GM23338 (cell line): ENCODE measurements around the gene CSF1R. TPM values are rescaled to one million over a fixed set of nuclear protein-coding genes. Genes with fewer than 3 reads are reported as not detected.

Experiments
- ATAC-seq: fragments of 200-7000 bp; cut with Tn5 transposase; 3 replicates; pipeline ENCODE4 v1.9.1; 2020
- DNase-seq: peaks from one replicate; pipeline ENCODE4 v3.0.0-alpha.2; 2015; ENCODE audit warnings: low spot score
- H2AFZ ChIP-seq: fragments of 200-600 bp; sonication (generic); 2 replicates; pipeline ENCODE4 v1.8.0; 2016; ENCODE audit warnings: antibody characterized with exemption, mild to moderate bottlenecking, moderate library complexity
- H3F3A ChIP-seq: fragments of 200-600 bp; sonication (generic); replicated peaks from 2 replicates; pipeline ENCODE4 v1.8.0; 2017; ENCODE audit warnings: antibody characterized with exemption, mixed run types, low read depth
- H3K27ac ChIP-seq: fragments of 200-600 bp; sonication (generic); 2 replicates; pipeline ENCODE4 v1.6.1; 2016; ENCODE audit warnings: low read depth
- H3K27me3 ChIP-seq: fragments of 200-600 bp; sonication (generic); 2 replicates; pipeline ENCODE4 v1.8.0; 2016; ENCODE audit warnings: mild to moderate bottlenecking, mixed run types, moderate library complexity; ENCODE audit not compliant: insufficient read depth
- H3K36me3 ChIP-seq: fragments of 200-600 bp; sonication (generic); 2 replicates; pipeline ENCODE4 v1.8.0; 2016; ENCODE audit warnings: mild to moderate bottlenecking; ENCODE audit not compliant: insufficient read depth
- H3K4me1 ChIP-seq: fragments of 200-600 bp; sonication (generic); 2 replicates; pipeline ENCODE4 v1.8.0; 2016; ENCODE audit warnings: mild to moderate bottlenecking, moderate library complexity; ENCODE audit not compliant: insufficient read depth
- H3K4me2 ChIP-seq: fragments of 200-600 bp; sonication (generic); 2 replicates; pipeline ENCODE4 v1.7.1; 2017; ENCODE audit warnings: mixed run types
- H3K4me3 ChIP-seq: fragments of 200-600 bp; sonication (generic); 2 replicates; pipeline ENCODE4 v1.6.1; 2016; ENCODE audit warnings: mixed run types
- H3K79me2 ChIP-seq: fragments of 200-600 bp; sonication (generic); replicated peaks from 2 replicates; pipeline ENCODE4 v1.8.0; 2017; ENCODE audit warnings: mild to moderate bottlenecking; ENCODE audit not compliant: insufficient read depth
- H3K9me2 ChIP-seq: fragments of 200-600 bp; sonication (generic); 2 replicates; pipeline ENCODE4 v1.8.0; 2017; ENCODE audit not compliant: insufficient read depth
- H4K20me1 ChIP-seq: fragments of 200-600 bp; sonication (generic); replicated peaks from 2 replicates; pipeline ENCODE4 v1.8.0; 2017; ENCODE audit warnings: mild to moderate bottlenecking; ENCODE audit not compliant: insufficient read depth
- H3K27ac Mint-ChIP-seq: 2 replicates; pipeline ENCODE4 v1.8.0; 2020; ENCODE audit warnings: inconsistent platforms, mild to moderate bottlenecking, moderate library complexity, mixed read lengths
- H3K27me3 Mint-ChIP-seq: 3 replicates; pipeline ENCODE4 v1.8.0; 2022; ENCODE audit warnings: low read depth, mild to moderate bottlenecking, moderate library complexity, mixed read lengths, inconsistent platforms; ENCODE audit not compliant: insufficient read depth, poor library complexity
- H3K36me3 Mint-ChIP-seq: 3 replicates; pipeline ENCODE4 v1.8.0; 2021; ENCODE audit warnings: low read depth, mild to moderate bottlenecking, inconsistent platforms, moderate library complexity, mixed read lengths
- H3K4me1 Mint-ChIP-seq: 3 replicates; pipeline ENCODE4 v1.8.0; 2020; ENCODE audit warnings: mild to moderate bottlenecking, inconsistent platforms, mixed read lengths
- H3K4me3 Mint-ChIP-seq: 3 replicates; pipeline ENCODE4 v1.8.0; 2021; ENCODE audit warnings: moderate library complexity, mild to moderate bottlenecking, inconsistent platforms, mixed read lengths
- H3K9me3 Mint-ChIP-seq: 3 replicates; pipeline ENCODE4 v1.8.0; 2020; ENCODE audit warnings: moderate library complexity, mild to moderate bottlenecking, inconsistent platforms, mixed read lengths
- CREB1 ChIP-seq: fragments of 250-450 bp; sonication (Bioruptor Pico); IDR thresholded peaks from 2 replicates; pipeline ENCODE4 v1.5.0; 2020; ENCODE audit warnings: low read depth, mild to moderate bottlenecking, moderate library complexity
- CTCF ChIP-seq, 2 experiments: fragments of 200-600 bp in 1 of 2; sonication (generic) in 1 of 2; conservative IDR thresholded peaks; 2 replicates each; pipeline versions ENCODE4 v1.5.1 to v1.6.1; 2016 to 2017; ENCODE audit warnings: antibody characterized with exemption in 2 of 2, low read depth in 2 of 2, mild to moderate bottlenecking in 2 of 2, moderate library complexity in 1 of 2
- ETS1 ChIP-seq: IDR thresholded peaks from 2 replicates; pipeline ENCODE4 v1.6.1; 2016; ENCODE audit warnings: antibody characterized with exemption
- EZH2phosphoT487 ChIP-seq: fragments of 200-600 bp; sonication (generic); IDR thresholded peaks from one replicate; pipeline ENCODE4 v1.8.1; 2018; ENCODE audit warnings: antibody characterized with exemption; ENCODE audit not compliant: unreplicated experiment
- JUNB ChIP-seq: IDR thresholded peaks from one replicate; pipeline ENCODE4 v1.6.1; 2016; ENCODE audit warnings: antibody characterized with exemption; ENCODE audit not compliant: unreplicated experiment
- NANOG ChIP-seq: IDR thresholded peaks from 2 replicates; pipeline ENCODE4 v1.6.1; 2016; ENCODE audit warnings: antibody characterized with exemption, borderline replicate concordance
- REST ChIP-seq: IDR thresholded peaks from one replicate; pipeline ENCODE4 v1.6.1; 2018; ENCODE audit warnings: antibody characterized with exemption; ENCODE audit not compliant: unreplicated experiment
- ZNF114 ChIP-seq: fragments of 250-450 bp; sonication (Bioruptor Pico); IDR thresholded peaks from 2 replicates; pipeline ENCODE4 v1.5.0; 2020; ENCODE audit warnings: mild to moderate bottlenecking, moderate library complexity
- ZNF331 ChIP-seq: fragments of 250-450 bp; sonication (Bioruptor Pico); IDR thresholded peaks from 2 replicates; pipeline ENCODE4 v1.5.0; 2020; ENCODE audit warnings: low read depth, mild to moderate bottlenecking, moderate library complexity
- ZNF462 ChIP-seq: fragments of 250-450 bp; sonication (Bioruptor Pico); IDR thresholded peaks from 2 replicates; pipeline ENCODE4 v1.5.0; 2020; ENCODE audit warnings: mild to moderate bottlenecking, moderate library complexity
- polyA plus RNA-seq: library from polyadenylated mRNA; unstranded; fragments of >200 nt; fragmentation: Nextera tagmentation; extraction: Ambion mirVana; gene quantifications from 2 replicates; pipeline ENCODE4 v1.2.1, GENCODE V29; 2016
- total RNA-seq: library from RNA; depleted of rRNA; stranded (reverse); fragments of >200 nt; shearing (Covaris generic); gene quantifications from 2 replicates; pipeline ENCODE4 v1.2.3, GENCODE V29; 2014

Gene CSF1R
- total and polyA plus RNA-seq, 2 experiments from 2014 or later = 0.21 TPM; not detected in 1

- TF ChIP-seq CTCF (conservative IDR thresholded peaks at IDR 0.05; ENCODE audit: low read depth in 2 of 2) (no peak), ETS1 (no peak), NANOG (no peak), ZNF331 (CRISPR knock-in tag) (no peak), ZNF114 (CRISPR knock-in tag) (no peak)
These were observed 21.0 kb downstream of the CSF1R start (continued) for GRCh38 chr5:150065346-150065745.

DNA sequence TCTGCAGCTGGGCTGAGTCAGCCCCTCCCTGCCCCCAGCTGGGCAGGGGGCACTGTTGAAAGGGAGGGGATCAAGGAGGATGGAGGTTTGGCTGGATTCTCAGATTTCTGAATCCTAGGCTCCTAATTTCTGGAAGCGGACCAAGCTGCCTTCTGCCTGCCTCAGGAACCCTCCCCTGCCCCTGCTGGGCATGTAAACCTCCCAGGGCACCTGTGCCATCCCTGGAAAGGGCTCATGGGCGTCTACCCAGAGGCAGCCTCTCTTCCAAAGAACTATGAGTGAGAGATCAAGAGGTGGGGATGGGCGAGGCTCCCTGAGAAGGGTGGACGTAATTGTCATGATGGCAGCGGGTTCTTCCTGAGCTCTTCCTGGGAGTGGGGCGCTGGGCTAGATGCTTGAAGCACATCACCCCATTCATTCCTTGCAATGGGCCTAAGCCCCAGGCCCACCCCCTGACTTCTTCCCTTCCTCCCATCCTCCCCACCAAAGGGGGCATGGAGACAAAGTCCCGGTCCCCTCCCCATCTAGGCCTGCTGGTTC lies 21.6 kb downstream of the CSF1R start:
- Histone ChIP-seq H4K20me1 (no peaks in the 10 kb centered on the region), H3K36me3 (no peaks in the 10 kb centered on the region), H3F3A (no peaks in the 10 kb centered on the region), H3K9me2 (no peaks in the 10 kb centered on the region), H3K4me3 (no peak overlapping the region), H3K4me1 (no peaks in the 10 kb centered on the region), H3K27me3 (no peaks in the 10 kb centered on the region), H3K27ac (no peak overlapping the region), H3K4me2 (no peak overlapping the region), H3K79me2 (no peaks in the 10 kb centered on the region), H2AFZ (no peak overlapping the region)
- H3K9me3 Mint-ChIP-seq = no peaks in the 10 kb centered on the region
- peaks cover 2% of the 10 kb centered on the region; the same call in 1 of the 3 replicates for H3K4me1 Mint-ChIP-seq
- H3K27me3 Mint-ChIP-seq = peaks cover 12% of the 10 kb centered on the region
- H3K27ac Mint-ChIP-seq = no peak overlapping the region
- no peak for DNase-seq
- H3K4me3 Mint-ChIP-seq = no peak overlapping the region
- no peak for ATAC-seq
- no peaks in the 10 kb centered on the region for H3K36me3 Mint-ChIP-seq
- TF ChIP-seq JUNB (no peak), CREB1 (CRISPR knock-in tag) (no peak), ZNF462 (CRISPR knock-in tag) (no peak), REST (no peak), ZNF114 (CRISPR knock-in tag) (no peak), CTCF (conservative IDR thresholded peaks at IDR 0.05; ENCODE audit: low read depth in 2 of 2) (no peak), EZH2phosphoT487 (no peak)
